Loucy (cell line): Measurements from ENCODE around the gene MRPL20.

Experiments used
- CTCF ChIP-seq: fragments of 200-600 bp; sonication (generic); conservative IDR thresholded peaks from 2 replicates; pipeline ENCODE4 v1.5.1; 2014; ENCODE audit warnings: mild to moderate bottlenecking, antibody characterized with exemption, low read length
- EZH2phosphoT487 ChIP-seq: fragments of 200-600 bp; IDR thresholded peaks from 2 replicates; pipeline ENCODE4 v1.6.1; 2018; ENCODE audit warnings: antibody characterized with exemption, mild to moderate bottlenecking, moderate library complexity, borderline replicate concordance

DNA sequence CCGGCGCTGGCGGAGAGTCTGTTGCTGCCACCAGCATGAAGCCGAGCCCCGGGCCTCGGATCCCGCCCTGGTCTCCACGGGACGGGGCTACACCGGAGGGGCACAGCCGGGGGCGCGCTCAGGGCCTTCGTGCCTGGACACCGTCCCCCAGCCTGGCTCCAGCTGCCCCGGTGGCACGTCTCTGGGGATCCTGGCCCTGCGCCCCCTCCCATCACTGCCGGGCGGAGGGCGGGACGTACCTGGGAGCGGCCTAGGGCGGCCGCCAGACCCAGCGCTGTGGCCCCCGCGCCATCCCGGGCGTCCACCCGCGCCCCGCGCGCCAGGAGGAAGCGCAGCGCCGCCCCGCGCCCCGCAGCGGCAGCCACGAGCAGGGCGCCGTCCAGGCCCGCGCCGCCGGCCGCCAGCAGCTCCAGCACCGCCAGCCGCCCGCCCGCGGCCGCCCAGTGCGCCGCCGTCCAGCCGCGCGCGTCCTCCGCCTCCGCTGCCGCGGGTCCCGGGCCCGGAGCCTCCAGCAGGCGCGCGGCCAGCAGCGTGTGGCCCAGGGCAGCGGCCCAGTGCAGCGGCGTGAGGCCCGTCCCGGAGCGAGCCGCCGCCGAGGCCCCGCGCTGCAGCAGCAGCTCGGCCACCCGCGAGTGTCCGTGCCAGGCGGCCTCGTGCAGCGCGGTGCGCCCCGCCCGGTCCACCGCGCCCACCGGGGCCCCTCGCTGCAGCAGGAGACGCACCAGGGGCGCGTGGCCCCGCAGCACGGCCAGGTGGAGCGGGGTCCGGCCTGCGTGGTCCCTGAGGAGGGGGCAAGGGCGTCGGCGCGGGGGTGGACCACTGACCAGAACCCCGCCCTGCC is 12.9 kb upstream of the MRPL20 start:
- TF ChIP-seq CTCF (no peak), EZH2phosphoT487 (no peak)
